Loucy (cell line): ENCODE results near the gene INS.

Source experiments
- EZH2phosphoT487 ChIP-seq: fragments of 200-600 bp; IDR thresholded peaks from 2 replicates; pipeline ENCODE4 v1.6.1; 2018; ENCODE audit warnings: antibody characterized with exemption, mild to moderate bottlenecking, moderate library complexity, borderline replicate concordance
- TF ChIP-seq, protein P1 (sequence below): fragments of 200-600 bp; sonication (generic); conservative IDR thresholded peaks from 2 replicates; pipeline ENCODE4 v1.5.1; 2014; ENCODE audit warnings: mild to moderate bottlenecking, antibody characterized with exemption, low read length

DNA sequence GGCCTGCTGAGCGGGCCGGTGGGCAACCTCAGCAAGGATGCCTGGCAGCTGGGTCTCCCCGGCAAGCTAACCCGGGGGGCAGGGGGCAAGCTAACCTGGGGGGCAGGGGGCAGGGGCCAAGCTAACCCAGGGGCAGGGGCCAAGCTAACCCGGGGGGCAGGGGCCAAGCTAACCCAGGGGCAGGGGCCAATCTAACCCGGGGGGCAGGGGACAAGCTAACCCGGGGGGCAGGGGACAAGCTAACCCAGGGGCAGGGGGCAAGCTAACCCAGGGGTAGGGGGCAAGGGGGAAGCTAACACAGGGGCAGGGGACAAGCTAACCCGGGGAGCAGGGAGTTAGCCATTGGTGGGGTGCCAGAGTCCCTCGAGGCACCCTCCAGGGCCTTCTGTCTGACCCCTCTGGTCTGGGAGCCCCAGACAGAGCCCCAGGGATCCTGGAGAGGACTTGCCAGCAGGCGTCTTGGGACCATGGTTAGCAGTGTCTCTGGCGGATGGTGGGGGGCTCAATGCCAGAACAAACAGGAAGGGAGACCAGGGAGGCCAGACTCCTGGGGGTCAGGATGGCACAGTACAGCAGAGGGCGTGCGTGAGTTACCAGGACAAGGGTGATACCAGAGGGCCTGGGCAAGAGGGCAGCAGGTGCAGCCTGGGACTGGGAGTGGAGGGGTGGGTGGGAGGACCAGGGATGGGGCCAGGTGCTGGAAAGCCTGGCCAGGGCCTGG lies 37.9 kb downstream of the INS start:
- TF ChIP-seq, protein P1, sequence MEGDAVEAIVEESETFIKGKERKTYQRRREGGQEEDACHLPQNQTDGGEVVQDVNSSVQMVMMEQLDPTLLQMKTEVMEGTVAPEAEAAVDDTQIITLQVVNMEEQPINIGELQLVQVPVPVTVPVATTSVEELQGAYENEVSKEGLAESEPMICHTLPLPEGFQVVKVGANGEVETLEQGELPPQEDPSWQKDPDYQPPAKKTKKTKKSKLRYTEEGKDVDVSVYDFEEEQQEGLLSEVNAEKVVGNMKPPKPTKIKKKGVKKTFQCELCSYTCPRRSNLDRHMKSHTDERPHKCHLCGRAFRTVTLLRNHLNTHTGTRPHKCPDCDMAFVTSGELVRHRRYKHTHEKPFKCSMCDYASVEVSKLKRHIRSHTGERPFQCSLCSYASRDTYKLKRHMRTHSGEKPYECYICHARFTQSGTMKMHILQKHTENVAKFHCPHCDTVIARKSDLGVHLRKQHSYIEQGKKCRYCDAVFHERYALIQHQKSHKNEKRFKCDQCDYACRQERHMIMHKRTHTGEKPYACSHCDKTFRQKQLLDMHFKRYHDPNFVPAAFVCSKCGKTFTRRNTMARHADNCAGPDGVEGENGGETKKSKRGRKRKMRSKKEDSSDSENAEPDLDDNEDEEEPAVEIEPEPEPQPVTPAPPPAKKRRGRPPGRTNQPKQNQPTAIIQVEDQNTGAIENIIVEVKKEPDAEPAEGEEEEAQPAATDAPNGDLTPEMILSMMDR: no peak
- TF ChIP-seq EZH2phosphoT487: no peak
